GM21529 (cell line): ENCODE data around the gene NUTM2G.
"Not testable (repeated sequence)": the region's sequence is repeated elsewhere in the genome, so short reads cannot be mapped to it uniquely, and the experiment has no call there.

Source experiments
- ATAC-seq: cut with Tn5 transposase; IDR thresholded peaks from one replicate; pipeline ENCODE4 v1.9.1; 2021; ENCODE audit not compliant: unreplicated experiment

Gene NUTM2G, protein sequence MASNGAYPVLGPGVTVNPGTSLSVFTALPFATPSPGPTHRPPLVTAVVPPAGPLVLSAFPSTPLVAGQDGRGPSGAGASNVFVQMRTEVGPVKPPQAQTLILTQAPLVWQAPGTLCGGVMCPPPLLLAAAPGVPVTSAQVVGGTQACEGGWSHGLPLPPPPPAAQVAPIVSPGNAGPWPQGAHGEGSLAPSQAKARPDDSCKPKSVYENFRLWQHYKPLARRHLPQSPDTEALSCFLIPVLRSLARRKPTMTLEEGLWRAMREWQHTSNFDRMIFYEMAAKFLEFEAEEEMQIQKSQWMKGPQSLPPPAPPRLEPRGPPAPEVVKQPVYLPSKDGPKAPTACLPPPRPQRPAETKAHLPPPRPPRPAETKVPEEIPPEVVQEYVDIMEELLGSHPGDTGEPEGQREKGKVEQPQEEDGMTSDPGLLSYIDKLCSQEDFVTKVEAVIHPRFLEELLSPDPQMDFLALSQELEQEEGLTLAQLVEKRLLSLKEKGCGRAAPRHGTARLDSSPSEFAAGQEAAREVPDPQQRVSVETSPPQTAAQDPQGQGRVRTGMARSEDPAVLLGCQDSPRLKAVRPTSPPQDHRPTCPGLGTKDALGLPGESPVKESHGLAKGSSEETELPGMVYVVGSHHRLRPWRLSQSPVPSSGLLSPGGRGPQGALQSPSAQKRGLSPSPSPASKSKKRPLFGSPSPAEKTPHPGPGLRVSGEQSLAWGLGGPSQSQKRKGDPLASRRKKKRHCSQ

DNA sequence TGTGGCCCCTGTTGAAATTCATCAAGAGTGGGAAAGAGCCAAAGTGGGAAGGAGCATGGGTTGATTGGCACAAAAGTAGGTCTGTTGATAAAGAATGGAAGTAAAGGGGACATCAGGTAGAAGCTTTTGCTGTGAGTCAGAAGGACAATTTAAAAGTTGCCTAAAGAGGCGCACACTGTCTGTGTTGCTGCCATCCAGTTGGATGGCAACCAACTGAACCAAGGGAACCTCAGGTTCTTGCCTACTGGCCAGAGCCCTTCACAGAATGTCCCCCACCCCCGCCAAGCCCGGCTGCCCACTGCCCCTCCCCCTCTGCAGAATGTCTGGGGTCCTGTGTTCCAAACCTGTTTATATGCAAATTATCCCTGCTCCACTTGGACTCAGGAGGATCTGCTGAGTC is at the start of gene NUTM2G:
TSS of gene NUTM2G (plus strand) at position 301 of the 400 bp plus-strand sequence. CDS start 182 bp downstream, outside the sequence.
- not testable (repeated sequence) for ATAC-seq

DNA sequence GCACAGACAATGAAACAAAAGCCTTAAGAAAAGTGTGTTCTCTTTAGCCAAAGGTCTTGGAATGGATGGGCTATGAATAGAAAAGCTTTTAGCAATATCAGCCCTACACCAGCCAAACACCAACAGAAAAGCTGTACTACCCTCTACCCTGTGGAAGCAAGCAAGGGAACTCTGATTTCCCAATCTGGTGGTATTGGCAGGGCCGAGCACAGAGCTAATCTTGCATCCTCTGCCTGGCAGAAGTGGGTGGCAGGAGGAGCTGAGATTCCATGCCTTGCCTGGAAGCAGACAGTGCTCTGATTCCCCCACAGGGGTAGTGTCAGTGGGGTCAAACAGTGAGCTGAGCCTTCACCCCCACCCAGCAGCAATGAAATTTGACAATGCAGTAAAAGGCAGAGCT is 44.7 kb upstream of the NUTM2G start:
- ATAC-seq = no peak

DNA sequence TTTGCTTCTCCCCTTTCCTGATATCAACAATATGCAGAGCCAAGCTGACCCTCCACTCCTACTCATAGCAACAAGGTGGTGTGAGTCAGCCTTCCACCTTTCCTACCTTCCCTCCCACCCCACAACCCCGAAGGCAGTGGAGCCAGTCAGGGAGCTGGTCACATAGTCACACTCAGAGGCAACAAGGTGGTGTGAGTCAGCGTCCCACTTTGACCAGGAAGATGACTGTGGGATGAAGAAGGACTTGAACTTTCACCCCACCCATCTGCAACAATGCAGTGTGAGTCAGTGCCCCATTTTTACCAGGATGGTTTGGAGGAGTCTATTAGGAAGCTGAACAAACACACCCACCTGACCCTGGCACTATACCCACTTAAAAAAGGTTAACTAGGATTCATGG is 44.2 kb upstream of the NUTM2G start:
- no peak for ATAC-seq

DNA sequence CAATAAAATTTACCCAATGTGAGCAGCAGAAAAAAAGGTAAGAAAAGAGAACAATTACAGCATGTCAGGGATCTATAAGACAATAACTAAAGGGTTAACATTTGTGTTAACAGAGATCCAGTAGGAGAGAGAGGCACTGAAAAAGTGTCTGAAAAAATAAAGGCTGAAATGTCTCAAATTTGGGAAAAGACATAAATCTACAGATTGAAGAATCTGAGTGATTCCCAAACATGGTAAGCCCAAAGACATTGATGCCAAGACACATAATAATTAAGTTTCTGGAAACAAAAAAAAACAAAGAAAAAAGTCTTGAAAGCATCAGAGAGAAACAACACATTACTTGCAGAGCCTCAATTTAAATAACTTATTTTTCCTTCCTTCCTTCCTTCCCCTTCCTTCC is 43.2 kb upstream of the NUTM2G start:
- ATAC-seq = no peak

DNA sequence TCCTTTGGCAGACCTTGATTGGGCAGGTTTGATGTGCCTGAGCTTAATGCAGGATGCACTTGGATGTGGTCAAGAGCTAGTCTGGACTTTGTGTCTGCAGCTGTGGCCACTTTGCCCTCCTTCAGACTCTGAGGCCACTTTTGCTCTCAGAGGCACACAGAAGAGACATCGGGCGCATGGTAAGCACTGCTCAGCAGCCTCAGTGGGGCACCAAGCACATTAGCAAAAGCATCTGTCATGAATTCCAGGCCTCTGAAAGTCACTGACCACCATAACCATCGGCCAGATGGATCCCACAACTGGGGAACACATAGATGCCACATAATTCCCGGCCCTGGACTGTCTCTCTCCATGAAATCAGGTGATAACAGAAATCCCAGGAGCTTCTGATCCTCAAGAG is 40.1 kb upstream of the NUTM2G start:
- ATAC-seq = no peak

DNA sequence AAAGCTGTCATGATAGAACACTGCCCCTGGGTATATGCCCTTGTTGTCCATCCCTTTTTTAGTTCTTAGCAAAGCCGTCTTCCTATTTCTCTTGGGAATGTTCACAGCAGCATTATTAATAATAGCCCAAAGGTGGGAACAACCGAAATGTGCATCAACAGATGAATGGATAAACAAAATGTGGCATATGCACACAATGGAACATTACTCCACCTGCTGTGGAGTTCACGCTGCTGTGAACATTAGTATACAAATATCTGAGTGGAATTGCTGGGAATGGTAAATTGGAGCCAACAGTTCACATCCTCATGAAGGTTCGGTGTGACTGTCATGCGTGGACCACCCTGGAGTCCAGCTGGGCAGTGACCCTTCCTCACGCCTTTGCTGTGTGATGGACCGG is 36.5 kb upstream of the NUTM2G start:
- no peak for ATAC-seq

DNA sequence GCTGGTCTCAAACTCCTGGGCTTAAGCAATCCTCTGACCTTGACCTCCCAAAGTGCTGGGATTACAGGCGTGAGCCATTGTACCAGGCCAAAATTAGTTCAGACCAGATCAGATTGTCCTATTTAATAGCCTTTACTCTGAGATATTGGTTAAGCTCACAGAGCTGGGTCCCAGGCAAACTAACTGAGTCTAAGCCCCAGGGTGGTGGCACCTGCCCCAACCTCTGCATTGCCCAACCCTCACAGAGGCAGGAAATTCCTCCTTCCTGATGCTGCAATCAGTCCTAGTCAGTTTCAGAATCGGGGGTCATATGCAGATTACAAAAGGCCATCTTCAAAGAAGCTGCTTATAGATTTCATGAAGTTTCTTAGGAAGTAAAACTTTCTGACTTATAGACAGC is 28.6 kb upstream of the NUTM2G start:
- ATAC-seq = not testable (repeated sequence)

DNA sequence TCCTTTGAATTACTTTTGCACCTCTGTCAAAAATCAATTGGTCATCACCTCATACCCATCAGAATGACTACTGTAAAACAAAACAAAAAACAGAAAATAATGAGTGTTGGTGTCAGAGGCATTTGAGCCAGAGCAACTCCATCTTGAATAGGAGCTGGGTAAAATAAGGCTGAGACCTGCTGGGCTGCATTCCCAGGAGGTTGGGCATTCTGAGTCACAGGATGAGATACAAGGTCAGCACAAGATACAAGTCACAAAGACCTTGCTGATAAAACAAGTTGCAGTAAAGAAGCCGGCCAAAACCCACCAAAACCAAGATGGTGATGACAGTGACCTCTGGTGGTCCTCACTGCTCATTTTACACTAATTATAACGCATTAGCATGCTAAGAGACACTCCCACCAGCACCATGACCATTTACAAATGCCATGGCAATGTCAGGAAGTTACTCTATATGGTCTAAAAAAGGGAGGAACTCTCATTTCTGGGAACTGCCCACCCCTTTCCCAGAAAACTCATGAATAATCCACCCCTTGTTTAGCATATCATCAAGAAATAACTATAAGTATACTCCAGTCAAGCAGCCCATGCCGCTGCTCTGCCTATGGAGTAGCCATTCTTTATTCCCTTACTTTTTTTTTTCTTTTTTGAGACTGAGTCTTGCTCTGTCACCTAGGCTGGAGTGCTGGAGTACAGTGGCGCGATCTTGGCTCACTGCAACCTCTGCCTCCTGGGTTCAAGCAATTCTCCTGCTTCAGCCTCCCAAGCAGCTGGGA is 23.5 kb upstream of the NUTM2G start:
- not testable (repeated sequence) for ATAC-seq

DNA sequence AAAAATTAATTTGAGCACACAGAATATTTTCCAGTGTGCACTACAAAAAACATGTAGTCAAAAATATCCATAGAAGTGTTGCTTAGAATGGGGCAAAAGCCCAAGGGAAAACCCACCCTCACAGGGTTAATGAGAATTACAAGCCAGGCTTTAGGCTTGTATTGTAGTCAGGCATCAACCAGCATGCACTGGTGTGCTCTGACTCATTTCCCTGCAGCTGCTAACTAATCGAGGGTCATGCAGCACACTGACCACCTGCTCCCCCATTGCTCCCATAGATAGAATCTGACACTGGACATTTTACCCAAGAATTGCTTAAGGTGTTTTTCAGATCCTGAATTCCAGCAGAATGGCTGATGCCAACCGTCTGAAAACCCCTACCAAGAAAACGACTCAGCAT is 20.2 kb upstream of the NUTM2G start:
- not testable (repeated sequence) for ATAC-seq

DNA sequence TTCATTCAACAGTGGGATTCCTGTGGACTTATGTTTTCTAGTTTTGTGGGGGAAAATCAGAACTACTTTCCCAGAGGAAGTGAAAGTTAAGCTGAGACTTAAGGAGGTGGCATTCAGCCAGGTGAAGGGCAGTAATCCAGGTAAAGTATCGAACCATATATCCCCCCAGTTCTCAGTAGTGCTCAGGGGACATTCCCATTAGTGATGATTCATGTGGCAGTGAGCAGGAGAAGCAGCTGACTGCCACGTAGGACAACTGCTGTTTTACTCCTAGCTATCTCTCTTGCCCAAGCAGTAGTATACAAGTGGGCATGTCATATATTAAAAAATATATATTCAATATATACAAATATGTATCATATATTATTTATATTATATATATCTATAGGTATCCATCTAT is 13.1 kb upstream of the NUTM2G start:
- ATAC-seq = not testable (repeated sequence)

DNA sequence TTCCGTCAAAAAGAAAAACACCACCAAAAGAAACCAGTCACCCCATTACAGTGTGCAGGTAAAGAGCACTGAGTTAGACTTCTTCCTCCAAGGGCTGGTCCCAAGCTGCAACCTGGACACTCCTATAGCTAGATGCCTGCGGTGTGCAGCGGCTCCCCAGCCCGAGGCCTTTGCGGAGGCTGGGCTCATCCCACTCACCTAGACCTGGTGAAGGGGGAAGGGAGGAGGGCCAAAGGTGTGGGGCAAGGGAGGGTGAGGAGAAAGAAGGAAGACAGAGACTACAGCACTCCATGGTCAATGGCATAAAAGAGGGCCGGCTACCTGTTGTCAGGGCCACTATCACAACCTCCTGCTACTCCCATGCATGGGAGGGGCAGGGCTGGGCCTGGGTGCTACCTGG is 12.1 kb upstream of the NUTM2G start:
- ATAC-seq = not testable (repeated sequence)

DNA sequence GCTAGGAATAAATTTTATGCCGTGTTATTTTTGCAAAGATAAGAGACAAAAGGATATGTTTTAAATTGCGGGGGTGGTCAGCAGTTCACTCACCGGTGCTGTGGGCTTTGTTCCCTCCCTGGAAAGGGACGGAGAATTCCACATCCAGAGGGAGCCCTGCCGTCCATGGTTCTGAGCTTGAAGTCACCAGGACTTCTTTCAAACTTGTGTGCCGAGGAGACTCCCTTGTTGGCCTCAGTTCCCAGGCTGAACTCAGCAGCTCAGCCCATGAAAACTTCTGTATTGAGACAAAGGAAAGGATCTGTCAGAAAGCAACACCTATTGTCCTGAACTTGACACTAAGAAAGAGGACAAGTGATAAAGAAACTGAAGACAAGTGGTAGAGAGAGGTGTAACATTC is 10.1 kb upstream of the NUTM2G start:
- not testable (repeated sequence) for ATAC-seq

DNA sequence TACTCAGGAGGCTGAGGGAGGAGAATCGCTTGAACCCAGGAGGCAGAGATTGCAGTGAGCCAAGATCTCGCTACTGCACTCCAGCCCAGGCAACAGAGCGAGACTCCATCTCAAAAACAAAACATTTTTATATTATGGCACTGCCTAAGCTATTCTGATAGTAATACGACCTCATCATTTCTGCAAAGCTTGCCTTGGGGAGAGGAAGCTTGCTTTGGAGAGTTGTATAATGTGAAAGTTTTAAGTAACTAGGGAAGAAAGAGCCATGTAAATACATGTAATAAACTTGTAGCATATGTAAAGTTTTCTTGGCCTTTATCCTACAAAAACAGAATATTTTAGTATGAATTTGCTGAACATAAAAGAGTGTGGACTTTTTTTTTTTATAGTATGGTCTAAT is 7.8 kb upstream of the NUTM2G start:
- not testable (repeated sequence) for ATAC-seq

DNA sequence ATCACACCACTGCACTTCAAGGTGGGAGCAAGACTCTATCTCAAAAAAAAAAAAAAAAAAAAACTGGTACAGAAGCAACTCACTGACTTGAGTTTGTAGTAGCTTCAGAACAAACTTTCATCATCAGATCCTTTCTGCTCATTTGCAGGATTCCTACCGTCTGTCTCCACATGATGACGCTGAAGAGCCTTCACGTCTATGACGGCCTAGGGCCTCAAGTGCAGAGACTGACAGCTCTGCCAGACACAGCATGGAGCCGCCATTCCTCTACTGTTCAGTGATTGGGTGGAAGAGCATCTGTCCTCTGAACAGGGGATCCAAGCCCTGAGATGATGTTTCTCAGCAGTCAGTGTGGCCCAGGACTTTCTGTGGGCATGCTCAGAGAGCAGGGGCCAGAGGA is 3.1 kb upstream of the NUTM2G start:
- ATAC-seq = not testable (repeated sequence)

DNA sequence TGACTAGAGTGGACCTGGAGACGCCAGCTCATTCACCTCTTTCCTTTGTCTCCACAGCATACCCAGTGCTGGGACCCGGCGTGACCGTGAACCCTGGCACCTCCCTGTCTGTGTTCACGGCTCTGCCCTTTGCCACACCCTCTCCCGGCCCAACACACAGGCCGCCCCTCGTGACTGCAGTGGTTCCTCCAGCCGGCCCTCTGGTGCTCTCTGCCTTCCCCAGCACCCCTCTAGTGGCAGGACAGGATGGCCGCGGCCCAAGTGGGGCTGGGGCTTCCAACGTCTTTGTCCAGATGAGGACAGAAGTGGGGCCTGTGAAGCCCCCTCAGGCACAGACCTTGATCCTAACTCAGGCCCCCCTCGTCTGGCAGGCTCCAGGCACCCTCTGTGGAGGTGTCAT is 3.0 kb downstream of the NUTM2G start:
- not testable (repeated sequence) for ATAC-seq

DNA sequence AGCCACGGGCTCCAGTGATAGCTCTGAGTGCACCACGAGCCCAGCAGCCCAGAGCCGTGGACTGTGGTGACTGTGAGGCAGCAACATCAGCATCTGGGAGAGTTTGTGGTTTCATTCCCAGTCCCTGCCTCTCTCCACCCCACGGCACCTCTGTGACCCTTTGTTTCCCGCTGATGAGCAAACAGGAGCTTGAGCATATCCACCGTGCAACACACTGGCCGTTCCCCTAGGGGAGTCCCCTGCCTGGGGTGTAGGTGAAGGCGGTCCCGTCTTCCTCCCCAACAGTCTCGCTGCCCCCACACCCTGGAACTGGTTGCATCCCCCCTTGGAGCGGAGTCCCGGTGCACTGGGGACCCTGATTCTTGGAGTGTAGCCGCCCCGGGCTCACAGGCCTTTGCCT is 5.5 kb downstream of the NUTM2G start:
- not testable (repeated sequence) for ATAC-seq

DNA sequence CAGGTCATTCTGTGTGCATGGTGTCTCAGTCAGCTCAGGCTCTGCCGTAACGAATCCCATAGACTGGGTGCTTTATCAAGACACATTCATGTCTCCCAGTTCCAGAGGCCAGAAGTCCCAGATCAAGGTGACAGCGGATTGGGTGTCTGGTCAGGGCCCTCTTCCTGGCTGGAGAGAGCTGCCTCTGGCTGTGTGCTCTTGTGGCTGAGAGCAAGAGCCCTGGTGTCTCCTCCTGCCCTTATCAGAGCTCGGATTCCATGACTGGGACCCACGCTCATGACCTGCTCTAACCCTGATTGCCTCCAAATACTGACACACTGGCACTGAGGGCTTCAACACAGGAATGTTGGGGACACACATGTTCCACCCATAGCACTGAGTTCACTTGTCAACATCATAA is 6.1 kb downstream of the NUTM2G start:
- ATAC-seq = not testable (repeated sequence)

DNA sequence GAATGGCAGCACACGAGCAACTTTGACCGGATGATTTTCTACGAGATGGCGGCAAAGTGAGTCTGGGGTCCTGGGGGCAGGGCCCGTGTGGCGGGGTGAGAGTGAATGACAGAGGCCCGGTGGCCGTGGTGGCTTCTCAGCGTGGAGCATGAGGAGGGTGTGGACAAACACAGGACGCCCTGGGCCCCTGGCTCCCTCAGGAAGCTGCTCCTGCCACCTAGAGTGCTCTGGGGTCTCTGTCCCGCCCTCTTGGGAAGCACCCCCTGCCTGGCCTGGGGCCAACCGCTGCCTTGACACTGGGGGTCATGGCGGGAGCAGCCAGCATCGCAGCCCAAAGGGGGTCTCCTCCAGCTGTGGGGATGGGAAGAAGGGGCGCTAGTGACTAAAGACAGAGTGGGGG is 6.8 kb downstream of the NUTM2G start:
- not testable (repeated sequence) for ATAC-seq

DNA sequence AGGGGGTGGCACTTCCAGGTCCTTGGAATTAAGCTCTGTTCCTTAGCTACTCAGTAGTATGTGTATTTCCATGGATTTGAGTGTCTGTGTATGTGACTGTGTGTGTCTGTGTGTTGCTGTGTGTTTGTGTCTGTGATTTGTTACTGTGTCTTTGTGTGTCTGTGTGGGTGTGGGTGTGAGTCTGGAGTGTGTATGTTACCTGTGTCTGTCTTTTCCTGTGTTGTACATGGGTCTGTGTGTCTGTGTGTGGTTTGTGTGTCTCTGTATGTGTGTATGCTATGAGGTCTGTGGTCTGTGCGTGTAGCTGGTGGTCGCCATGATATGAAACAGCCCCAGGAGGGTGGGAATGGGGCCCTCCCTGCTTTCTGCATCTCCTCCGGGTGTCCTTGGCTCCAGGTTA is 8.8 kb downstream of the NUTM2G start:
- not testable (repeated sequence) for ATAC-seq

DNA sequence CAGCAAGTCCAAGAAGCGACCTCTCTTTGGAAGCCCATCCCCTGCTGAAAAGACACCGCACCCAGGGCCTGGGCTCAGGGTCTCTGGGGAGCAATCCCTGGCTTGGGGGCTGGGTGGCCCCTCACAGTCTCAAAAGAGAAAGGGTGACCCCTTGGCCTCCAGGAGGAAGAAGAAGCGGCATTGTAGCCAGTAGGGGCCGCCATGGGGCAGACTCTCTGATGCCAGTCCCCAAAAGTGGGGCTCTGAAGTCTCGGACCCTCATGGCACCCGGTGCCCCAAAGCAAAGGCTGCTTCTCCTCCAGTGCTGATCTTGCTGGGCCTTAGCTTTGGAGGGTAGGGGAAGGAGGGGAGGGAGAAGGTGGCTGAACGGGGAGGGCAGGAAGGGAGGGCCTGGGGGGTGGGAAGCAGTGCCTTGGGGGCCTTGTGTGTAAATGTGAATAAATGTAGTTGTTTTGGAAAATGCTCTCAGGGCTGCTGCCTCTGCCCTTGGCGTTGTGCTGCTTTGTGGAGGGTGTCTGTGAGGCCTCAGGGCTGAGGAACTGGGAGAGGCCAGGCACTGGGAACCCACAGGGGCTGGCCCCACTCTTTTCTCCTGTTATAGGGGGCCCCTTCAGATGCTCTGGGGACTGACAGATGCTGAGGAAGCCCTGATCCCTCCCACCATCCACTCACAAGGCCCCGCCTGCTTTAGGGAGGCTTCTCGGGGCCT is 10.5 kb downstream of the NUTM2G start:
- not testable (repeated sequence) for ATAC-seq

DNA sequence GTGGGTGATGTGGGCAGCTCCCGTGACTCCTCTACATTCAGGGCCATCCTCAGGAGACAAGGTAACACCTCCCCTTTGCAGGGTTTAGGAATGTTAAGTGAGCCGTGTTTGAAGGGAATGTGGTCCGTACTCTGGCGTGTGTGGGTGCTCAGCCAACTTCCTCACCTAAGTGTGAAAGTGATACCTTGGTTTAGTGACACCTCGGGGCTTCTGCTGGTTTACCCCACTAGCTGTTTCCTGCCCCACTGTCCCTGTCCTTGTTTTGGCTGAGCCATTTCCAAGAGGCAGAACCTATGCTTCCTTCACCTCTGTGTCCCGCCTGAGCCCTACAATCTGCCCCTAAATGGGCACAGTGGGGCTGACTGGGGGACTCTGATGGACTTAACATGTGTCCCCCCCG is 12.3 kb downstream of the NUTM2G start:
- ATAC-seq = peak; percentile 70
